Inflammatory macrophage treated with lipopolysaccharide for 4 hours (primary cell): ENCODE data around the gene GBX1.

Experiments
- DNase-seq: peaks from one replicate; pipeline ENCODE4 v3.0.0-alpha.2; 2020

Gene GBX1

DNA sequence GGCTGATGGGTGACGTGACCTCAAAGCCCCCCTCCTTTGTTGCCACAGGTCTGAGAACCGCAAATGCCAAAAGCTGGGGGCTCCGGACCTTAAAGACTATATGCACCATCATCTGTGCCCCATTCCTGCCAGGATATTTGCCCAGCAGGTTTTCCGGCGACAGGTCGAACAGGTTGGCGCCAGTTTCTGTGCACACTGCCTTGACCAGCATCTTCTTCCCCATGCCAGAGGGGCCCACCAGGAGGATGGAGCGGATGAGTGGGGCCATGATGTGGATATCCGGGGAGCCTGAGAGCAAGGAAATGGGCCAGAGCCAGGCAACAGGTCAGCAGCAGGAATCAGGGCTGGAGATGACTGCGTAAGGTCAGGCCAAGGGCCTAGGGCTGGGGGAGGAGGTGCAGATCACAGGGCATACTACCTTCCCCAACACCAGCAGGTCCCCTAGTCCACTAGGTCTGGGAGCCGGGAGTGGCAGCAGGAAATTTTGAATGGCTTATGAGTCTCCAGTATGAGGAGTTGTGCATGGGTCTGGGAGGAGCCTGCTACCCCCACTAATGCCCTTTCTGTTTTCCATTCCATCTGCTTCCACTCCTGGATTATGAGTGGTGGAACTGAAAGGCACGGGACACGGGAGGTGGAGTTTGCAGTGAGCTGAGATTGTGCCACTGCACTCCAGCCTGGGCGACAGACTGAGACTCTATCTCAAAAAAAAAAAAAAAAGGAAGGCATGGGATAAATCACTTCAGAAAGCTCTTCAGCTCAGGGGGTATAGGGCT lies 25.9 kb upstream of the GBX1 start:
- no peak for DNase-seq

GRCh38 chr7:151192002-151192539 lies 24.6 kb upstream of the GBX1 start:
- no peak for DNase-seq

- DNase-seq, result no peak
Measured at GRCh38 chr7:151191544-151191943, 24.1 kb upstream of the GBX1 start.

- DNase-seq, result no peak
Measured at GRCh38 chr7:151189038-151189437, 21.5 kb upstream of the GBX1 start.

- no peak for DNase-seq
Measured at GRCh38 chr7:151188252-151188542, 20.7 kb upstream of the GBX1 start.

DNA sequence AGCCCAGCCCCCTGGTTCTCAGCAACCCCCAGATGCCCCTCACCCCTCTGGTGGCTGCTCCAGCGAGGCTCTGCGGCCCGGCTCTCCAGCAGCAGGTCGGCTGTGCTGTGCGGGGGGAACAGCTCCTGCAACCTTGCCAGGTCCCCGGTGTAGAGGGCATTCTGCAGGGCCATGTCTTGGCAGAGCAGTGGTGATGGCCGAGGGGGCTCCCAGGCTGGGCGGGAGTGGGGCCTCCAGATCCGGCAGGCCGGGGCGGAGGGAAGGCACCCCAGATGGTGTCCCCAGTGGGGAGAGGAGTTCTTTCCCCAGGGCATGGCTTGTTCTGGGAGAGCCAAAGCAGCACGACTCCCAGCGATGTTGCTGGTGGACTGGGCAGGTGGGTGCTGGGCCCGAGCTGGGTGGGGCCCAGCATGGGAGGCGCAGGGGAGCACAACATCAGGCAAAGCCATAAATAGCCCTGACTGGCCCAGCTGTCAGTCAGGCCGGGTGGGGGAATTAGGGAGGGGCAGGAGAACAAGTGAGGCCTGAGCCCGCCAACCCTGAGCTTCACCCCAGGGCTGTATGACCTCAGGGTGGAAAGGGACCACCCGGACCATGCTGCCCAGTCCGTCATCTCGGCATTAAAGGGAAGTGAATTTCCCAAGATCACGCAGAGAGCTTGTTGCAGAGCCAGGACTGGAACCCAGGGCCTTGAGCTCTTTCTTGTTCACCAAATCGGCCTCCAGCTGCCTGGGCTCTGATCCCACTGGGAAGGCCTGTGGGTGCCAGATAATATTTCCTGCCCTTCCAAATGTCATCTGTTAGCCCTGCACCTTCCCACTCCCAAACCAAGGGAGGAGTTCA lies 20.1 kb upstream of the GBX1 start:
- DNase-seq, result no peak

- no peak for DNase-seq
Measured at GRCh38 chr7:151186640-151187408, 19.3 kb upstream of the GBX1 start, which contains the start of gene ASB10. Gene ASB10 (minus strand): TSS chr7:151187250. CDS start chr7:151187130, 120 bp downstream.

- DNase-seq, result no peak
Measured at GRCh38 chr7:151185762-151186639, 18.5 kb upstream of the GBX1 start.

DNA sequence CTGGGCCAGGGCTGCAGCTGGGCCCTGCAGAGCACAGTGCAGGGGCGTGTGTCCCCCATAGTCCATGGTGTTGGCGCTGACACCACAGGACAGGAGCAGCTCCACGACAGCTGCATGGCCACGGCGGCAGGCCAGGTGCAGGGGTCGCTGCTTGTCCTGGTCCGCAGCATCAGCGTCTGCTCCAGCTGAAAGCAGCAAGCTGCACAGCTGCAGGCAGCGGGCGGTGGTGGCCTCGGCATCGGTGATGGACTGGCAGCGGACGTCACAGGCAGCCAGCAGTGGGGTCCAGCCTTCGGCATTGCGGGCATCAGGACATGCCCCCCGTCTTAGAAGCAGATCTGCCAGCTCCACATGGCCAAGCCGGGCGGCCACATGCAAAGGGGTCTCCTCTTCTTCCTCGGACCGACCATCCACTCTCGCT lies 13.5 kb upstream of the GBX1 start:
- no peak for DNase-seq

DNA sequence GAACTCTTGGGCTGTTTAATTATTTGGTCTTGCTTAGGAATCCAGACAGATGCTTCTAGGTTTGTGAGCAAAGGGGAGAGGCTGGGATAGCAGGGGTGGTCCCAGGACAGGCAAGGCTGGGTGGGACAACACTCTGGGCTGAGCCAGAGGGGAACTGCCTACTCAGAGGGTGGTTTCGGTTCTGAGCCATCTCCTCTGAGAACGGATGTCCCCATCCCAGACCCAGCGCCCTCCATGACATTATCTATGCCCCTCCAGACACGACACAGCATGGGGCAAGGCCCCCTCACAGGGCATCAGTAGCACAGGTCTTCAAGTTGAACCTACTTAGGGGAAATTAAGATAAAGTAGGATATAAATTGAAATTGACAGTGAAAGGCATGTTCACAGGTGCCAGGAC lies 12.5 kb upstream of the GBX1 start:
- no peak for DNase-seq

DNA sequence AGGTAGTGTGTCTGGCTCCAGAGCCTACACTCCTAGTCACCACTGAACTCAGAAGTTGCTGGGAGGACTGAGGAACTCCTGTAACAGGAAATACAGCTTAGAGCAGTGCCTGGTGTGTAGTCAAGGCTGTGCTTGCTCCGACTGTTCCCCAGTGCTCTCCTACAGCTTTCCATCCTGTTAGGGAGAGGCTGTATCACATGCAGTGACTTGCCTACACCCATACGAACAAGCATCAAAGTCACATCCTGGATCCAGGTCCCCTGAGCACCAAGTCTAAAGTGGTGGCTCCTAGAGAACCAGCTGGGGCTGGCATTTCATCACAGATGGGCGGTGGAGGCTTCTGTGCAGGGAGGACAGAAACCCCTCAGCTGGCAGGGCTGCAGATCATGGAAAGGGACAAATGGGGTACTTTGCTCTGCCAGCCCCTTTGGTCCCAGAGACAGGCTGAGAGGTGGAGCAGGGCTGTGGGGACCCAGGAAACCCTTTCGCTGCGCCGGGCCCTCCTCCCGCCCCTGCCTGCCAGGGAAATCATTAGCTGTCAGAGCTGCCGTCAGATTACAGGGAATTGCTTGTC lies 11.9 kb upstream of the GBX1 start:
- DNase-seq, result no peak

DNA sequence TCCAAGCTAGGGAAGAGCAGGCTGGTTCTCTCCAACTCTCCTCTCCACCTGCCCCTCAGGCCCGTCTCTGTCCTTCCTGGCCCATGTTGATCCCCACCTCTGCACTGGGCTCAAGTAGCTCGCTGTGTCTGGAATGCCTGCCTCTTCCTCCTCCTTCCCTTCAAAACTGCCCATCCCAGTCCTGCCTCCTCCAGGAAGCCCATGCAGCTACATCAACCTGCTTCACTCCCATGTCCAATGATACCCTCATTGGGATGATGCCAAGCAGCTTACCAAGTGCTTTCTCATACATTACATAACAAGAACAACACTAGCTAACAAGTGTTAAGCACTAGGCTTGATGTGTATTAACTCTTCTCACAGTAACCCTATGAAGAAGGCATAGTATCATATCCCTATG lies 11.3 kb upstream of the GBX1 start:
- no peak for DNase-seq

DNA sequence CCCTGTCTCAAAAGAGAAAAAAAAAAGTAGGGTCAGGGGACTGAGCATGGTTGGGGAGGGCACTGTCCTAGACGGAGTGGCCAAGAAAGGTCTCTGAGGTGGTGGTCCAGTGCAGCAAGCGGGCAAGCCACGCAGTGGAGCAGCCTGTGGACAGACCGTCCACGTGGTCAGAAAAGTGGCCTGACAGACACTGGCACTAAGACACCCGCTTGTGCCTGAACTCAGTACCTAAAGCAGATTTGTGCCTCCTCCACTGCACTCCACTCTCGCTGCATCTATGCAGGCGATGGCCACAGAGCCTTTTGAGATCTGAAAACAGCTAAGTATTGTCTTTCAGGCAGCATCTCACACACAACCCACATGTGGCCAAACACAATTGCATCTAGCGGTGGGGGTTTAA lies 10.7 kb upstream of the GBX1 start:
- DNase-seq, result no peak

DNA sequence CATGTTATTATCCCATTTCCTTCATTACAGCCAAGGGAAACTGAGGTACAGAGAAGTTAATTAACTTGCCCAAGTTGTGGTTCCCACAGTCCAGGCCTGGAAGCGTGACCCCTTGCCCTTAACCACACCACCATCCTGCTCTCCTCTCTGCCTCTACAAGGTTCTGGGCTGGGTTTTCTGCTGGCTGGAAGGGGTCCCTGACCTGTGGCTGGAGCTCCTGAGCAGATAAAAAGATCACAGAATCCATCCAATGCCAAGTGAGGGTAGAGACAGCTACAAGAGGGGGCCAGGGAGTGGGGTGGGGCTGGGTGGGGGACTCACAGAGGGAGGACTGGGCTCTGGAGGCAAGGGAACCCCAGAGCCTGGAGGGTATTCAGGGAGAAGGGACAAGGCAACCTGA lies 9.8 kb upstream of the GBX1 start:
- no peak for DNase-seq

DNA sequence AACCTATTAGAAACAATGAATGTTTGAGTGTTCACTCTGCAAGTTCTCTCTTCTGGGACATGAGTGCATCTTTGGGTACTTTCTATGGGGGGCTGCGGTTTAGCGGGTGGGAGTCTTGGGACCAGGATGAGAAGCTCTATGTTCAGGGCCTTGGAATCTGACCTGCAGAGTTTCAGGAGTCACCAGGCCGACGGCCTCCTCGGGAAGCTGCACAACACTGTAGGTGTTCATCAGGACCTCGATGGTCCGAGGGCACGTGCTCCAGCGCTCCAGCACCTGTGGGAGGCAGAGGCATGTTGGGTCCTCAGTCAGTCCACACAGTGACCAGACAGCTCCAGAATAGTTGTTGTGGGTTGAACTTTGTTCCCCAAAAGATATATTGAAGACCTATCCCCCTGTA lies 8.9 kb upstream of the GBX1 start:
- DNase-seq, result no peak

- DNase-seq, result no peak
Measured at GRCh38 chr7:151175793-151176311, 8.4 kb upstream of the GBX1 start.

DNA sequence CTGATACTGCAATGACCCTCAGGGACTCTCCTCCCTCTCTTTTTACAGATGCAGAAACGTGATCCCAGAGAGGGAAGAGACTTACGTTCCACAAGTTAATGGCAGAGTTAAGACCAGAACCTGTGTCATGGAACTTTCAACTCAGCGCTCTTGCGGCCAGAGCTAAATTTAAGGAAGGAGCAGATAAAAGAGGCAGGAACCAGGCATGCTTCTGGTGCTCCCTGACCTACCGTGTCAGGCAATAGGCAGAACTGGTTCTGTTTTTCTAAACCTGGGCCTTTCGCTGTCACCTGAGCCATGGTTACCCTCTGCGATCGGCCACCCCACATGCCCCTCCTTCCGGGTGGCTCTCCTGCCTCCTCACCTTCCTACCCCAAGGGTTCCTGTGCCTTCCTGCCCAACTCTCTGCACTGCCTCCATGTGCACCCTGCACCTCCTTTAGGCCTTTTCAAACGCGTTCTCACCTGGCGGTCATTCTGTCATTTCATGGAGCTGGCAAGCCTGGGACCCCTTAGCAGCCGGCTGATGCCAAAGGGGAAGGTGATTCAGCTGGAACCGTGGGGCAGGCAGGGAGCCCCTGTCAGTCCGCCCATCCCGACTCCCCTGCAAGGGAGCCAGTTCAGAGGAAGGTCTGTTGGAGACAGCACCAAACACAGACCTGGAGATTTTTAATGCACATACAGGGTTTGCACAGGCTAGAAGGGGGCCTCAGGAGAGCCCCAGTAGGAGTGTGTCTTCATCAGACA lies 7.7 kb upstream of the GBX1 start:
- no peak for DNase-seq

DNA sequence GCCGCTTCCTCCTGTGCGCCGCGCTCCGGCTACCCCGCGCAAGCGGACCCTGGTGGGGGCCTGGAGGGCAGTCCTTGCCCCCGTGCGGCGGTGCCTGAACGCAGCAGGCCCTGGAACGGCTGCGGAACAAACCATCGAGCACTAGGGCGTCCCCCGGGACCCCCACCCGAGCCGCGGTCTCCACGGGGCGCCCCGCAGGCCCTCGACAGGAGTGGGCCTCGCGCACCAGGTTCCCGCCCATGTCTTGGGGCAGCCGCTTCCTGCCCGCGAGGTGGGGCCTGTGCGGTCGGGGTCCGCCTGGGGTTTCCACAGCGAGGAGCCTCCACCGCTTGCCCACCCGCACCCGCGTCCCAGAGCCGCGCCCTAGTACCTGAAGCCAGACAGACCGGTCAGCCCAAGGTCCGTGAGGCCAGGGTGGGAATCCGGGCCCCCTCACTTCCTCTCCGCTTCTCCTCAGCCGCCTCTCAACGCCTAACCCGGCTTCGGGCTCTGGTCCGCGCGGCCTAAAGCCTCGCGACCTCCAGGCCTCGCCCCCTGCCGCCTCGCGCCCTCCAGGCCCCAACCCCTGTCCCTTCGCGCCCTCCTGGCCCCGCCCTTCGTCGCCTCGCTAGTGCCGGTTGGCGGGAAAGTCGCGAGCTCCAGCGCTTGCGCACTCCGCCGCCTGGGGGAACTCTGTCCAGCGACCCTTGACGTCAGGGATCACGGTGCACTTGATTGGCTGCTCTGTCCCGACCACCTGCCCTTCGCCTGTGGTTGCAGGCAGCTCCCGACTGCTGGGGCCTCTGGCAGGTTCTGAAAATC lies 7.0 kb upstream of the GBX1 start:
- DNase-seq, result peak; percentile 29

DNA sequence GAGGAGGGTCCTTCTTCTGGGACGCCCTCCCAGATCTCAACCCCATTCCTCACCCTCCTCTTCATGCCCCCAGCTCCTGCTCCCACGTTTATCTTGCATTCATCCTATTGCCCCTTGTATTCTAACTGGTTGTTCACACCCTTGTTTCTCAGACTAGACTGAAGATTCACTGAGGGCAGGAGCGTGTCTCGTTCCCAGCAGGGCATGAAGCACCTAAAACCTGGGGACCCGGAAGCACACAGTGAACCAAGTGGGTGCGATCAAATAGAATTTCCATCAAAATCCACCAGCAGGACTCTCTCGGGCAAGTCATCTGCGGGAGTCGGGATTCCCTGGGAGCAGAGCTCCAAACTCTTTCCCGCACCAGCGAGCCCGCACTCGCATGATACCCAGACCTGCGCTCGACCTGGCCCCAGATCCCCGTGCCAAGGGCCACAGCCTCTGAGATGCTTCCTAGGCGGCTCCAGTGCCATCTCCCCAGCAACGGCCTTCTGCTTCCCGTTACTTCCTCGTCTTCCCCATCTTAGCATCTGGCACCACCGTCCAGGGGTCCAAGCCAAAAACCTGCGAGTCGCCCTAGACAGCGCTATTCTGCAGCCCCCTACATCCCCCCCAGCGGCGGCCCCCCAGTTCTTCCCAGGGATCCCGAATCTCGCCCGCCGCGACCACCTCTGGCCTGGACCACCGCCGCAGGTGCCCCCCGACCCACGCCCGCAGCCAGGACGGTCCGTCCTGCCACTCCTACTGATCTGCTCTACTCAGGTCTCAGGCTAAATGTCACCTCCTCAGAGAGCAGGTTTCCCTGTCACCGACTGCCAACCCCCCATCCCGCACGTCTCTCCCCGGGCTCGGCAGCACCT lies 6.1 kb upstream of the GBX1 start:
- no peak for DNase-seq
